ENCODE measurements around the gene GLRA1.

DNA sequence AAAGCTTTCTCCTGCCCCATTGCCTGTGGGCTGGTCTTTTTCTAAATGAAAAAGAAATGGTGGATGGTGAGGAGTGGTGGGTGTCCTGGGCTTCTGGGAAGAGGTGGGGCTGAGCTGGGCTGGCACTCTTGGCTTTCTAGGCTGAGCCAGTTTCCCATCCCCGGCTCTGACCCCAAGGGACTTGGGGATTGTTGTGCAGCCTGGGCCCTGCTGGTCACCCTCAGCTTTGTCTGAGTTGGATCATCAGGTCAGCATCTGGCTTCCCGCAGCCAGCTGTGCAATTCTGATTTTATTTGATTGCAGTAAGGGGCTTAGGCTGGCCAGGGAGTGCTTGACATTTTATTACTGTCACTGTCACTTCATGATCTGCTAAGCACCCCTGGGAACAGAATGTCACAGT is 25.3 kb downstream of the GLRA1 start:
- TF ChIP-seq CTCF (IDR thresholded peaks at IDR 0.05) (no peak), POLR2A (IDR thresholded peaks at IDR 0.05) (no peak)

Measured in vagina (tissue), 2 donors.